GM23338 (cell line): ENCODE data around the gene TMEM163. TPM values are rescaled to one million over a fixed set of nuclear protein-coding genes. Genes with fewer than 3 reads are reported as not detected.

Source experiments
- ATAC-seq: fragments of 200-7000 bp; cut with Tn5 transposase; 3 replicates; pipeline ENCODE4 v1.9.1; 2020
- DNase-seq: peaks from one replicate; pipeline ENCODE4 v3.0.0-alpha.2; 2015; ENCODE audit warnings: low spot score
- H2AFZ ChIP-seq: fragments of 200-600 bp; sonication (generic); 2 replicates; pipeline ENCODE4 v1.8.0; 2016; ENCODE audit warnings: antibody characterized with exemption, mild to moderate bottlenecking, moderate library complexity
- H3F3A ChIP-seq: fragments of 200-600 bp; sonication (generic); replicated peaks from 2 replicates; pipeline ENCODE4 v1.8.0; 2017; ENCODE audit warnings: antibody characterized with exemption, mixed run types, low read depth
- H3K27ac ChIP-seq: fragments of 200-600 bp; sonication (generic); 2 replicates; pipeline ENCODE4 v1.6.1; 2016; ENCODE audit warnings: low read depth
- H3K27me3 ChIP-seq: fragments of 200-600 bp; sonication (generic); 2 replicates; pipeline ENCODE4 v1.8.0; 2016; ENCODE audit warnings: mild to moderate bottlenecking, mixed run types, moderate library complexity; ENCODE audit not compliant: insufficient read depth
- H3K36me3 ChIP-seq: fragments of 200-600 bp; sonication (generic); 2 replicates; pipeline ENCODE4 v1.8.0; 2016; ENCODE audit warnings: mild to moderate bottlenecking; ENCODE audit not compliant: insufficient read depth
- H3K4me1 ChIP-seq: fragments of 200-600 bp; sonication (generic); 2 replicates; pipeline ENCODE4 v1.8.0; 2016; ENCODE audit warnings: mild to moderate bottlenecking, moderate library complexity; ENCODE audit not compliant: insufficient read depth
- H3K4me2 ChIP-seq: fragments of 200-600 bp; sonication (generic); 2 replicates; pipeline ENCODE4 v1.7.1; 2017; ENCODE audit warnings: mixed run types
- H3K4me3 ChIP-seq: fragments of 200-600 bp; sonication (generic); 2 replicates; pipeline ENCODE4 v1.6.1; 2016; ENCODE audit warnings: mixed run types
- H3K79me2 ChIP-seq: fragments of 200-600 bp; sonication (generic); replicated peaks from 2 replicates; pipeline ENCODE4 v1.8.0; 2017; ENCODE audit warnings: mild to moderate bottlenecking; ENCODE audit not compliant: insufficient read depth
- H3K9me2 ChIP-seq: fragments of 200-600 bp; sonication (generic); 2 replicates; pipeline ENCODE4 v1.8.0; 2017; ENCODE audit not compliant: insufficient read depth
- H4K20me1 ChIP-seq: fragments of 200-600 bp; sonication (generic); replicated peaks from 2 replicates; pipeline ENCODE4 v1.8.0; 2017; ENCODE audit warnings: mild to moderate bottlenecking; ENCODE audit not compliant: insufficient read depth
- H3K27ac Mint-ChIP-seq: 2 replicates; pipeline ENCODE4 v1.8.0; 2020; ENCODE audit warnings: inconsistent platforms, mild to moderate bottlenecking, moderate library complexity, mixed read lengths
- H3K27me3 Mint-ChIP-seq: 3 replicates; pipeline ENCODE4 v1.8.0; 2022; ENCODE audit warnings: low read depth, mild to moderate bottlenecking, moderate library complexity, mixed read lengths, inconsistent platforms; ENCODE audit not compliant: insufficient read depth, poor library complexity
- H3K36me3 Mint-ChIP-seq: 3 replicates; pipeline ENCODE4 v1.8.0; 2021; ENCODE audit warnings: low read depth, mild to moderate bottlenecking, inconsistent platforms, moderate library complexity, mixed read lengths
- H3K4me1 Mint-ChIP-seq: 3 replicates; pipeline ENCODE4 v1.8.0; 2020; ENCODE audit warnings: mild to moderate bottlenecking, inconsistent platforms, mixed read lengths
- H3K4me3 Mint-ChIP-seq: 3 replicates; pipeline ENCODE4 v1.8.0; 2021; ENCODE audit warnings: moderate library complexity, mild to moderate bottlenecking, inconsistent platforms, mixed read lengths
- H3K9me3 Mint-ChIP-seq: 3 replicates; pipeline ENCODE4 v1.8.0; 2020; ENCODE audit warnings: moderate library complexity, mild to moderate bottlenecking, inconsistent platforms, mixed read lengths
- ETS1 ChIP-seq: IDR thresholded peaks from 2 replicates; pipeline ENCODE4 v1.6.1; 2016; ENCODE audit warnings: antibody characterized with exemption
- EZH2phosphoT487 ChIP-seq: fragments of 200-600 bp; sonication (generic); IDR thresholded peaks from one replicate; pipeline ENCODE4 v1.8.1; 2018; ENCODE audit warnings: antibody characterized with exemption; ENCODE audit not compliant: unreplicated experiment
- JUNB ChIP-seq: IDR thresholded peaks from one replicate; pipeline ENCODE4 v1.6.1; 2016; ENCODE audit warnings: antibody characterized with exemption; ENCODE audit not compliant: unreplicated experiment
- POLR2AphosphoS5 ChIP-seq: IDR thresholded peaks from 2 replicates; pipeline ENCODE4 v1.6.1; 2016; ENCODE audit warnings: antibody characterized with exemption, low read depth
- STAT1 ChIP-seq: IDR thresholded peaks from one replicate; pipeline ENCODE4 v1.6.1; 2016; ENCODE audit warnings: antibody characterized with exemption; ENCODE audit not compliant: unreplicated experiment
- ZNF114 ChIP-seq: fragments of 250-450 bp; sonication (Bioruptor Pico); IDR thresholded peaks from 2 replicates; pipeline ENCODE4 v1.5.0; 2020; ENCODE audit warnings: mild to moderate bottlenecking, moderate library complexity
- ZNF331 ChIP-seq: fragments of 250-450 bp; sonication (Bioruptor Pico); IDR thresholded peaks from 2 replicates; pipeline ENCODE4 v1.5.0; 2020; ENCODE audit warnings: low read depth, mild to moderate bottlenecking, moderate library complexity
- polyA plus RNA-seq: library from polyadenylated mRNA; unstranded; fragments of >200 nt; fragmentation: Nextera tagmentation; extraction: Ambion mirVana; gene quantifications from 2 replicates; pipeline ENCODE4 v1.2.1, GENCODE V29; 2016
- total RNA-seq: library from RNA; depleted of rRNA; stranded (reverse); fragments of >200 nt; shearing (Covaris generic); gene quantifications from 2 replicates; pipeline ENCODE4 v1.2.3, GENCODE V29; 2014
- TF ChIP-seq, protein P1 (sequence below): IDR thresholded peaks from one replicate; pipeline ENCODE4 v1.6.1; 2018; ENCODE audit warnings: antibody characterized with exemption; ENCODE audit not compliant: unreplicated experiment
- TF ChIP-seq, protein P2 (sequence below), 2 experiments: fragments of 200-600 bp in 1 of 2; sonication (generic) in 1 of 2; conservative IDR thresholded peaks; 2 replicates each; pipeline versions ENCODE4 v1.5.1 to v1.6.1; 2016 to 2017; ENCODE audit warnings: antibody characterized with exemption in 2 of 2, low read depth in 2 of 2, mild to moderate bottlenecking in 2 of 2, moderate library complexity in 1 of 2
- TF ChIP-seq, protein P3 (sequence below): fragments of 250-450 bp; sonication (Bioruptor Pico); IDR thresholded peaks from 2 replicates; pipeline ENCODE4 v1.5.0; 2020; ENCODE audit warnings: mild to moderate bottlenecking, moderate library complexity

The TMEM163 gene
- total and polyA plus RNA-seq, 2 experiments from 2014 or later, result 1.1 to 1.8 TPM

GRCh38 chr2:134491022-134491421 lies 227.8 kb downstream of the TMEM163 start:
- H2AFZ ChIP-seq, result no peak overlapping the region
- no peak for DNase-seq
- peaks cover 8% of the 10 kb centered on the region for H3K4me1 Mint-ChIP-seq
- no peak for TF ChIP-seq STAT1
- TF ChIP-seq, protein P1, sequence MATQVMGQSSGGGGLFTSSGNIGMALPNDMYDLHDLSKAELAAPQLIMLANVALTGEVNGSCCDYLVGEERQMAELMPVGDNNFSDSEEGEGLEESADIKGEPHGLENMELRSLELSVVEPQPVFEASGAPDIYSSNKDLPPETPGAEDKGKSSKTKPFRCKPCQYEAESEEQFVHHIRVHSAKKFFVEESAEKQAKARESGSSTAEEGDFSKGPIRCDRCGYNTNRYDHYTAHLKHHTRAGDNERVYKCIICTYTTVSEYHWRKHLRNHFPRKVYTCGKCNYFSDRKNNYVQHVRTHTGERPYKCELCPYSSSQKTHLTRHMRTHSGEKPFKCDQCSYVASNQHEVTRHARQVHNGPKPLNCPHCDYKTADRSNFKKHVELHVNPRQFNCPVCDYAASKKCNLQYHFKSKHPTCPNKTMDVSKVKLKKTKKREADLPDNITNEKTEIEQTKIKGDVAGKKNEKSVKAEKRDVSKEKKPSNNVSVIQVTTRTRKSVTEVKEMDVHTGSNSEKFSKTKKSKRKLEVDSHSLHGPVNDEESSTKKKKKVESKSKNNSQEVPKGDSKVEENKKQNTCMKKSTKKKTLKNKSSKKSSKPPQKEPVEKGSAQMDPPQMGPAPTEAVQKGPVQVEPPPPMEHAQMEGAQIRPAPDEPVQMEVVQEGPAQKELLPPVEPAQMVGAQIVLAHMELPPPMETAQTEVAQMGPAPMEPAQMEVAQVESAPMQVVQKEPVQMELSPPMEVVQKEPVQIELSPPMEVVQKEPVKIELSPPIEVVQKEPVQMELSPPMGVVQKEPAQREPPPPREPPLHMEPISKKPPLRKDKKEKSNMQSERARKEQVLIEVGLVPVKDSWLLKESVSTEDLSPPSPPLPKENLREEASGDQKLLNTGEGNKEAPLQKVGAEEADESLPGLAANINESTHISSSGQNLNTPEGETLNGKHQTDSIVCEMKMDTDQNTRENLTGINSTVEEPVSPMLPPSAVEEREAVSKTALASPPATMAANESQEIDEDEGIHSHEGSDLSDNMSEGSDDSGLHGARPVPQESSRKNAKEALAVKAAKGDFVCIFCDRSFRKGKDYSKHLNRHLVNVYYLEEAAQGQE, result no peak
- H3K4me3 Mint-ChIP-seq, result no peak overlapping the region
- H3K27me3 Mint-ChIP-seq, result peaks cover 9% of the 10 kb centered on the region
- H3F3A ChIP-seq, result no peaks in the 10 kb centered on the region
- ATAC-seq, result no peak
- no peaks in the 10 kb centered on the region for H4K20me1 ChIP-seq
- H3K9me2 ChIP-seq, result no peaks in the 10 kb centered on the region
- no peaks in the 10 kb centered on the region for H3K4me1 ChIP-seq
- H3K79me2 ChIP-seq, result no peaks in the 10 kb centered on the region
- H3K4me3 ChIP-seq, result no peak overlapping the region
- H3K27ac Mint-ChIP-seq, result no peak overlapping the region
- no peaks in the 10 kb centered on the region for H3K36me3 ChIP-seq
- no peak overlapping the region for H3K27ac ChIP-seq
- H3K36me3 Mint-ChIP-seq, result no peaks in the 10 kb centered on the region
- H3K9me3 Mint-ChIP-seq, result no peaks in the 10 kb centered on the region
- H3K27me3 ChIP-seq, result no peaks in the 10 kb centered on the region
- H3K4me2 ChIP-seq, result no peak overlapping the region

DNA sequence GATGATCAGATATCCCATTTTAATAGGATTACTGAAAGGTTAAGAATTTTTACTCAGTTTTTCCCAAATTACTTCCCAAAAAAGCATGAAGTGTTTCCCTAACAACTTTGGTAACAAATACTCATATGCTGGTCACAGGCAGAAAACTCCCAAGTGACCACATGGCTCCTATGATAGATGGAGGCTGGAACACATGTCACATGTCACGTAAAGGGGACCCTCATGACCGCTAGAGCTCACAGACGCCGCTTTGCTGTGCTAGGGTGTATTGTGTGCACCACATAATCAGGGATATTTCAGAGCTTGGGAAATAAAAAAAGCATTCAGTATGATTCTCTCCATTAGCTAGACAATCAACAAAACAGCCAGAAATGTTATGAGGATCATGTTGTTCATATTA lies 228.2 kb downstream of the TMEM163 start:
- ATAC-seq, result no peak
- H3K79me2 ChIP-seq, result no peaks in the 10 kb centered on the region
- no peak overlapping the region for H3K27ac ChIP-seq
- H3K27ac Mint-ChIP-seq, result no peak overlapping the region
- no peak overlapping the region for H2AFZ ChIP-seq
- no peaks in the 10 kb centered on the region for H3K36me3 ChIP-seq
- no peaks in the 10 kb centered on the region for H3K9me2 ChIP-seq
- no peaks in the 10 kb centered on the region for H3F3A ChIP-seq
- no peaks in the 10 kb centered on the region for H3K9me3 Mint-ChIP-seq
- DNase-seq, result no peak
- no peak overlapping the region for H3K4me2 ChIP-seq
- peaks cover 9% of the 10 kb centered on the region for H3K27me3 Mint-ChIP-seq
- no peaks in the 10 kb centered on the region for H3K27me3 ChIP-seq
- H3K4me3 ChIP-seq, result no peak overlapping the region
- H3K36me3 Mint-ChIP-seq, result no peaks in the 10 kb centered on the region
- peaks cover 8% of the 10 kb centered on the region for H3K4me1 Mint-ChIP-seq
- no peak overlapping the region for H3K4me3 Mint-ChIP-seq
- no peaks in the 10 kb centered on the region for H4K20me1 ChIP-seq
- no peaks in the 10 kb centered on the region for H3K4me1 ChIP-seq
- TF ChIP-seq ETS1 (no peak), JUNB (no peak), STAT1 (no peak), ZNF114 (CRISPR knock-in tag) (no peak), POLR2AphosphoS5 (no peak), ZNF331 (CRISPR knock-in tag) (no peak), EZH2phosphoT487 (no peak)
- TF ChIP-seq, protein P2, sequence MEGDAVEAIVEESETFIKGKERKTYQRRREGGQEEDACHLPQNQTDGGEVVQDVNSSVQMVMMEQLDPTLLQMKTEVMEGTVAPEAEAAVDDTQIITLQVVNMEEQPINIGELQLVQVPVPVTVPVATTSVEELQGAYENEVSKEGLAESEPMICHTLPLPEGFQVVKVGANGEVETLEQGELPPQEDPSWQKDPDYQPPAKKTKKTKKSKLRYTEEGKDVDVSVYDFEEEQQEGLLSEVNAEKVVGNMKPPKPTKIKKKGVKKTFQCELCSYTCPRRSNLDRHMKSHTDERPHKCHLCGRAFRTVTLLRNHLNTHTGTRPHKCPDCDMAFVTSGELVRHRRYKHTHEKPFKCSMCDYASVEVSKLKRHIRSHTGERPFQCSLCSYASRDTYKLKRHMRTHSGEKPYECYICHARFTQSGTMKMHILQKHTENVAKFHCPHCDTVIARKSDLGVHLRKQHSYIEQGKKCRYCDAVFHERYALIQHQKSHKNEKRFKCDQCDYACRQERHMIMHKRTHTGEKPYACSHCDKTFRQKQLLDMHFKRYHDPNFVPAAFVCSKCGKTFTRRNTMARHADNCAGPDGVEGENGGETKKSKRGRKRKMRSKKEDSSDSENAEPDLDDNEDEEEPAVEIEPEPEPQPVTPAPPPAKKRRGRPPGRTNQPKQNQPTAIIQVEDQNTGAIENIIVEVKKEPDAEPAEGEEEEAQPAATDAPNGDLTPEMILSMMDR (conservative IDR thresholded peaks at IDR 0.05; ENCODE audit: low read depth in 2 of 2), result no peak
- TF ChIP-seq, protein P3, sequence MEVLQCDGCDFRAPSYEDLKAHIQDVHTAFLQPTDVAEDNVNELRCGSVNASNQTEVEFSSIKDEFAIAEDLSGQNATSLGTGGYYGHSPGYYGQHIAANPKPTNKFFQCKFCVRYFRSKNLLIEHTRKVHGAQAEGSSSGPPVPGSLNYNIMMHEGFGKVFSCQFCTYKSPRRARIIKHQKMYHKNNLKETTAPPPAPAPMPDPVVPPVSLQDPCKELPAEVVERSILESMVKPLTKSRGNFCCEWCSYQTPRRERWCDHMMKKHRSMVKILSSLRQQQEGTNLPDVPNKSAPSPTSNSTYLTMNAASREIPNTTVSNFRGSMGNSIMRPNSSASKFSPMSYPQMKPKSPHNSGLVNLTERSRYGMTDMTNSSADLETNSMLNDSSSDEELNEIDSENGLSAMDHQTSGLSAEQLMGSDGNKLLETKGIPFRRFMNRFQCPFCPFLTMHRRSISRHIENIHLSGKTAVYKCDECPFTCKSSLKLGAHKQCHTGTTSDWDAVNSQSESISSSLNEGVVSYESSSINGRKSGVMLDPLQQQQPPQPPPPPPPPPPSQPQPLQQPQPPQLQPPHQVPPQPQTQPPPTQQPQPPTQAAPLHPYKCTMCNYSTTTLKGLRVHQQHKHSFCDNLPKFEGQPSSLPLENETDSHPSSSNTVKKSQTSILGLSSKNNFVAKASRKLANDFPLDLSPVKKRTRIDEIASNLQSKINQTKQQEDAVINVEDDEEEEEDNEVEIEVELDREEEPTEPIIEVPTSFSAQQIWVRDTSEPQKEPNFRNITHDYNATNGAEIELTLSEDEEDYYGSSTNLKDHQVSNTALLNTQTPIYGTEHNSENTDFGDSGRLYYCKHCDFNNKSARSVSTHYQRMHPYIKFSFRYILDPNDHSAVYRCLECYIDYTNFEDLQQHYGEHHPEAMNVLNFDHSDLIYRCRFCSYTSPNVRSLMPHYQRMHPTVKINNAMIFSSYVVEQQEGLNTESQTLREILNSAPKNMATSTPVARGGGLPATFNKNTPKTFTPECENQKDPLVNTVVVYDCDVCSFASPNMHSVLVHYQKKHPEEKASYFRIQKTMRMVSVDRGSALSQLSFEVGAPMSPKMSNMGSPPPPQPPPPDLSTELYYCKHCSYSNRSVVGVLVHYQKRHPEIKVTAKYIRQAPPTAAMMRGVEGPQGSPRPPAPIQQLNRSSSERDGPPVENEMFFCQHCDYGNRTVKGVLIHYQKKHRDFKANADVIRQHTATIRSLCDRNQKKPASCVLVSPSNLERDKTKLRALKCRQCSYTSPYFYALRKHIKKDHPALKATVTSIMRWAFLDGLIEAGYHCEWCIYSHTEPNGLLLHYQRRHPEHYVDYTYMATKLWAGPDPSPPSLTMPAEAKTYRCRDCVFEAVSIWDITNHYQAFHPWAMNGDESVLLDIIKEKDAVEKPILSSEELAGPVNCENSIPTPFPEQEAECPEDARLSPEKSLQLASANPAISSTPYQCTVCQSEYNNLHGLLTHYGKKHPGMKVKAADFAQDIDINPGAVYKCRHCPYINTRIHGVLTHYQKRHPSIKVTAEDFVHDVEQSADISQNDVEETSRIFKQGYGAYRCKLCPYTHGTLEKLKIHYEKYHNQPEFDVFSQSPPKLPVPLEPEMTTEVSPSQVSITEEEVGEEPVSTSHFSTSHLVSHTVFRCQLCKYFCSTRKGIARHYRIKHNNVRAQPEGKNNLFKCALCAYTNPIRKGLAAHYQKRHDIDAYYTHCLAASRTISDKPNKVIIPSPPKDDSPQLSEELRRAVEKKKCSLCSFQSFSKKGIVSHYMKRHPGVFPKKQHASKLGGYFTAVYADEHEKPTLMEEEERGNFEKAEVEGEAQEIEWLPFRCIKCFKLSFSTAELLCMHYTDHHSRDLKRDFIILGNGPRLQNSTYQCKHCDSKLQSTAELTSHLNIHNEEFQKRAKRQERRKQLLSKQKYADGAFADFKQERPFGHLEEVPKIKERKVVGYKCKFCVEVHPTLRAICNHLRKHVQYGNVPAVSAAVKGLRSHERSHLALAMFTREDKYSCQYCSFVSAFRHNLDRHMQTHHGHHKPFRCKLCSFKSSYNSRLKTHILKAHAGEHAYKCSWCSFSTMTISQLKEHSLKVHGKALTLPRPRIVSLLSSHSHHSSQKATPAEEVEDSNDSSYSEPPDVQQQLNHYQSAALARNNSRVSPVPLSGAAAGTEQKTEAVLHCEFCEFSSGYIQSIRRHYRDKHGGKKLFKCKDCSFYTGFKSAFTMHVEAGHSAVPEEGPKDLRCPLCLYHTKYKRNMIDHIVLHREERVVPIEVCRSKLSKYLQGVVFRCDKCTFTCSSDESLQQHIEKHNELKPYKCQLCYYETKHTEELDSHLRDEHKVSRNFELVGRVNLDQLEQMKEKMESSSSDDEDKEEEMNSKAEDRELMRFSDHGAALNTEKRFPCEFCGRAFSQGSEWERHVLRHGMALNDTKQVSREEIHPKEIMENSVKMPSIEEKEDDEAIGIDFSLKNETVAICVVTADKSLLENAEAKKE, result no peak
